IMR-90 (cell line): ENCODE measurements around the gene APC.

Experiments
- CTCF ChIP-seq: conservative IDR thresholded peaks from 2 replicates; pipeline ENCODE4 v1.5.1; 2012; ENCODE audit warnings: mild to moderate bottlenecking, low read depth, low read length, improper control_type of control experiment
- MAFK ChIP-seq: IDR thresholded peaks from 2 replicates; pipeline ENCODE4 v1.6.1; 2012; ENCODE audit warnings: low read depth, low read length, improper control_type of control experiment
- POLR2A ChIP-seq: IDR thresholded peaks from 2 replicates; pipeline ENCODE4 v1.6.1; 2012; ENCODE audit warnings: mild to moderate bottlenecking, low read depth, low read length
- RAD21 ChIP-seq: IDR thresholded peaks from 2 replicates; pipeline ENCODE4 v1.6.1; 2012; ENCODE audit warnings: low read length, improper control_type of control experiment
- RCOR1 ChIP-seq: IDR thresholded peaks from 2 replicates; pipeline ENCODE4 v1.6.1; 2012; ENCODE audit warnings: mild to moderate bottlenecking, low read length, improper control_type of control experiment; ENCODE audit not compliant: insufficient replicate concordance
- SMC3 ChIP-seq: fragments of 150-350 bp; IDR thresholded peaks from 2 replicates; pipeline ENCODE4 v1.6.1; 2016; ENCODE audit warnings: low read depth, mild to moderate bottlenecking, antibody characterized with exemption, low read length, moderate library complexity

- TF ChIP-seq SMC3 (no peak), CTCF (no peak), POLR2A (no peak), MAFK (no peak), RCOR1 (no peak), RAD21 (no peak)
These were observed 42.6 kb upstream of the APC start for GRCh38 chr5:112694853-112695709.
